Vagina (tissue), 2 donors: ENCODE measurements around the gene THPO. TPM values are rescaled to one million over a fixed set of nuclear protein-coding genes. Genes with fewer than 3 reads are reported as not detected.

Experiments used
- DNase-seq, 2 donors: peaks; one replicate each; pipeline ENCODE4 v3.0.0-alpha.2; 2017; ENCODE audit errors: extremely low spot score in 2 of 2
- H3K27ac ChIP-seq: fragments of 200-600 bp; sonication (generic); one replicate; pipeline ENCODE4 v1.5.1; 2019
- H3K27me3 ChIP-seq: fragments of 200-600 bp; sonication (generic); one replicate; pipeline ENCODE4 v1.5.1; 2019
- H3K36me3 ChIP-seq, 2 donors: fragments of 200-600 bp; sonication (generic); one replicate each; pipeline ENCODE4 v1.5.1; 2017 to 2019
- H3K4me1 ChIP-seq: fragments of 200-600 bp; sonication (generic); one replicate; pipeline ENCODE4 v1.5.1; 2019
- H3K4me3 ChIP-seq, 2 donors: fragments of 200-600 bp; sonication (generic); 1 replicate in 1 of 2; 2 replicates in 1 of 2; pipeline ENCODE4 v1.5.1; 2016 to 2019
- H3K9me3 ChIP-seq: fragments of 200-600 bp; sonication (generic); one replicate; pipeline ENCODE4 v1.5.1; 2019
- CTCF ChIP-seq, 3 experiments: fragments of 450-650 bp in 2 of 3; fragments of 200-600 bp in 1 of 3; sonication (generic) in 1 of 3; IDR thresholded peaks; one replicate each; pipeline ENCODE4 v1.5.1; 2017 to 2019; ENCODE audit warnings: antibody characterized with exemption in 3 of 3, mild to moderate bottlenecking in 2 of 3, moderate library complexity in 2 of 3
- POLR2A ChIP-seq, 2 donors: fragments of 450-650 bp; IDR thresholded peaks; one replicate each; pipeline ENCODE4 v1.6.1; 2017; ENCODE audit warnings: antibody characterized with exemption in 2 of 2, mild to moderate bottlenecking in 2 of 2, moderate library complexity in 2 of 2
- POLR2AphosphoS5 ChIP-seq, 2 donors: sonication (generic); formaldehyde crosslinking; IDR thresholded peaks; one replicate each; pipeline ENCODE4 v1.9.0; 2017; ENCODE audit warnings: antibody characterized with exemption in 2 of 2, mild to moderate bottlenecking in 2 of 2, low read depth in 1 of 2; ENCODE audit not compliant: insufficient read depth in 1 of 2
- intact Hi-C: fragments of 100-400 bp; cut with DNase I; formaldehyde crosslinking; loops from one replicate; pipeline ENCODE4 v1.15.1; 2023
- total RNA-seq: library from RNA; depleted of rRNA; stranded (reverse); fragments of >200 nt; gene quantifications from one replicate; pipeline ENCODE4 v1.2.3, GENCODE V29; 2016

Gene THPO
- total RNA-seq, 1 donor from 2014 or later = 0.74 TPM

GRCh38 chr3:184372296-184372821 is 5.6 kb downstream of the THPO start:
- H3K9me3 ChIP-seq = no peaks in the 10 kb centered on the region
- DNase-seq = no peak
- H3K36me3 ChIP-seq = peaks cover 0 to 9% of the 10 kb centered on the region in 2 donors
- no peaks in the 10 kb centered on the region for H3K27me3 ChIP-seq
- peaks cover 36% of the 10 kb centered on the region for H3K4me1 ChIP-seq
- TF ChIP-seq POLR2AphosphoS5 (IDR thresholded peaks at IDR 0.05; ENCODE audit: insufficient read depth in 1 of 2, low read depth in 1 of 2) = no peak
- no peak for TF ChIP-seq POLR2A (IDR thresholded peaks at IDR 0.05)
- TF ChIP-seq CTCF (IDR thresholded peaks at IDR 0.05) = no peak
- no peak overlapping the region for H3K4me3 ChIP-seq
- H3K27ac ChIP-seq = peak overlapping the region; percentile 67
- intact Hi-C loops = loop anchor here (10.0 kb wide), 1 partner anchor 142 kb away; no protein-coding TSS in a partner anchor

- Histone ChIP-seq H3K9me3 (no peaks in the 10 kb centered on the region), H3K27me3 (no peaks in the 10 kb centered on the region), H3K4me3 (no peak overlapping the region), H3K36me3 (peaks cover 0 to 15% of the 10 kb centered on the region in 2 donors), H3K4me1 (peaks cover 33% of the 10 kb centered on the region), H3K27ac (peak overlapping the region; percentile 67)
- intact Hi-C loops = loop anchor here (10.0 kb wide), 1 partner anchor 143 kb away; no protein-coding TSS in a partner anchor
- TF ChIP-seq POLR2AphosphoS5 (IDR thresholded peaks at IDR 0.05; ENCODE audit: insufficient read depth in 1 of 2, low read depth in 1 of 2) = peak in 1 of 2 donors; percentile 45
- TF ChIP-seq CTCF (IDR thresholded peaks at IDR 0.05) = peak; percentile 81 to 89 (median 84)
- no peak for TF ChIP-seq POLR2A (IDR thresholded peaks at IDR 0.05)
- no peak for DNase-seq
Observed at GRCh38 chr3:184371570-184372018, 6.4 kb downstream of the THPO start.

- peaks cover 42% of the 10 kb centered on the region for H3K4me1 ChIP-seq
- H3K36me3 ChIP-seq = peaks cover 0 to 29% of the 10 kb centered on the region in 2 donors
- no peaks in the 10 kb centered on the region for H3K9me3 ChIP-seq
- TF ChIP-seq POLR2AphosphoS5 (IDR thresholded peaks at IDR 0.05; ENCODE audit: insufficient read depth in 1 of 2, low read depth in 1 of 2) (no peak), POLR2A (IDR thresholded peaks at IDR 0.05) (no peak), CTCF (IDR thresholded peaks at IDR 0.05) (no peak)
- no peak for DNase-seq
- intact Hi-C loops = no loop called here
- no peak overlapping the region for H3K4me3 ChIP-seq
- H3K27ac ChIP-seq = peak overlapping the region; percentile 22
- no peaks in the 10 kb centered on the region for H3K27me3 ChIP-seq
Observed at GRCh38 chr3:184368586-184369183, 9.3 kb downstream of the THPO start.

- H3K27ac ChIP-seq = no peak overlapping the region
- H3K27me3 ChIP-seq = no peaks in the 10 kb centered on the region
- no peak for DNase-seq
- TF ChIP-seq POLR2AphosphoS5 (IDR thresholded peaks at IDR 0.05; ENCODE audit: insufficient read depth in 1 of 2, low read depth in 1 of 2) = no peak
- no peak for TF ChIP-seq POLR2A (IDR thresholded peaks at IDR 0.05)
- no peak for TF ChIP-seq CTCF (IDR thresholded peaks at IDR 0.05)
- H3K9me3 ChIP-seq = no peaks in the 10 kb centered on the region
- H3K4me1 ChIP-seq = peaks cover 40% of the 10 kb centered on the region
- intact Hi-C loops = no loop called here
- H3K4me3 ChIP-seq = no peak overlapping the region
- peaks cover 0 to 29% of the 10 kb centered on the region in 2 donors for H3K36me3 ChIP-seq
Observed at GRCh38 chr3:184368116-184368515, 9.9 kb downstream of the THPO start.
